ENCODE measurements around the gene LMF1.

GRCh38 chr16:939311-939710 lies 31.5 kb downstream of the LMF1 start:
- TF ChIP-seq, protein P1, sequence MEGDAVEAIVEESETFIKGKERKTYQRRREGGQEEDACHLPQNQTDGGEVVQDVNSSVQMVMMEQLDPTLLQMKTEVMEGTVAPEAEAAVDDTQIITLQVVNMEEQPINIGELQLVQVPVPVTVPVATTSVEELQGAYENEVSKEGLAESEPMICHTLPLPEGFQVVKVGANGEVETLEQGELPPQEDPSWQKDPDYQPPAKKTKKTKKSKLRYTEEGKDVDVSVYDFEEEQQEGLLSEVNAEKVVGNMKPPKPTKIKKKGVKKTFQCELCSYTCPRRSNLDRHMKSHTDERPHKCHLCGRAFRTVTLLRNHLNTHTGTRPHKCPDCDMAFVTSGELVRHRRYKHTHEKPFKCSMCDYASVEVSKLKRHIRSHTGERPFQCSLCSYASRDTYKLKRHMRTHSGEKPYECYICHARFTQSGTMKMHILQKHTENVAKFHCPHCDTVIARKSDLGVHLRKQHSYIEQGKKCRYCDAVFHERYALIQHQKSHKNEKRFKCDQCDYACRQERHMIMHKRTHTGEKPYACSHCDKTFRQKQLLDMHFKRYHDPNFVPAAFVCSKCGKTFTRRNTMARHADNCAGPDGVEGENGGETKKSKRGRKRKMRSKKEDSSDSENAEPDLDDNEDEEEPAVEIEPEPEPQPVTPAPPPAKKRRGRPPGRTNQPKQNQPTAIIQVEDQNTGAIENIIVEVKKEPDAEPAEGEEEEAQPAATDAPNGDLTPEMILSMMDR (IDR thresholded peaks at IDR 0.05 in 2 of 3, conservative IDR thresholded peaks at IDR 0.05 in 1 of 3; ENCODE audit: insufficient read depth in 2 of 3, low read depth in 1 of 3, low read length in 3 of 3) = no peak
- TF ChIP-seq ZFP1 (CRISPR knock-in tag; IDR thresholded peaks at IDR 0.05) = no peak
- TF ChIP-seq HNRNPH1 (optimal IDR thresholded peaks at IDR 0.05; ENCODE audit: low read depth, low read length) = no peak
- TF ChIP-seq CUX1 (CRISPR knock-in tag; IDR thresholded peaks at IDR 0.05) = no peak
- TF ChIP-seq ZNF384 (IDR thresholded peaks at IDR 0.05; ENCODE audit: low read depth, low read length) = no peak
- no peak for TF ChIP-seq MAFK (IDR thresholded peaks at IDR 0.05; ENCODE audit: low read length)
- TF ChIP-seq GTF2A2 (tag; IDR thresholded peaks at IDR 0.05) = no peak
- TF ChIP-seq TARDBP (IDR thresholded peaks at IDR 0.05) = no peak
- TF ChIP-seq CHD1 (IDR thresholded peaks at IDR 0.05; ENCODE audit: low read length) = no peak
- TF ChIP-seq POLR2A (conservative IDR thresholded peaks at IDR 0.05) = no peak
- no peak for TF ChIP-seq SRF (CRISPR knock-in tag; IDR thresholded peaks at IDR 0.05)
- TF ChIP-seq GATAD2A (IDR thresholded peaks at IDR 0.05) = no peak

All from K562 (cell line).